G401.6 (cell line): Measurements from ENCODE around the gene FOXN3.

Source experiments
- FAIRE-seq: peaks from 2 replicates; lab custom pipeline; 2012; peaks lifted over from hg19 to GRCh38; lab: Jason Lieb, UNC

Gene FOXN3

GRCh38 chr14:89331398-89331797, 85.6 kb downstream of the FOXN3 start:
- FAIRE-seq = no peak

GRCh38 chr14:89330236-89331002, 86.6 kb downstream of the FOXN3 start:
- FAIRE-seq = no peak

- FAIRE-seq = no peak
These were observed 89.2 kb downstream of the FOXN3 start for GRCh38 chr14:89327771-89328212.

- no peak for FAIRE-seq
These were observed 91.1 kb downstream of the FOXN3 start for GRCh38 chr14:89325959-89326358.

- no peak for FAIRE-seq
These were observed 91.6 kb downstream of the FOXN3 start for GRCh38 chr14:89325299-89325883.

- no peak for FAIRE-seq
These were observed 92.3 kb downstream of the FOXN3 start for GRCh38 chr14:89324501-89325298.

- no peak for FAIRE-seq
These were observed 96.5 kb downstream of the FOXN3 start for GRCh38 chr14:89320381-89321000.

- FAIRE-seq = no peak
These were observed 97.3 kb downstream of the FOXN3 start for GRCh38 chr14:89319687-89320086.

- FAIRE-seq = no peak
These were observed 99.9 kb downstream of the FOXN3 start for GRCh38 chr14:89317051-89317691.

GRCh38 chr14:89315493-89316470, 101.3 kb downstream of the FOXN3 start:
- FAIRE-seq = no peak

- no peak for FAIRE-seq
These were observed 102.8 kb downstream of the FOXN3 start for GRCh38 chr14:89314274-89314673.

- FAIRE-seq = no peak
These were observed 104.1 kb downstream of the FOXN3 start for GRCh38 chr14:89312932-89313331.

- no peak for FAIRE-seq
These were observed 106.8 kb downstream of the FOXN3 start for GRCh38 chr14:89310211-89310610.

GRCh38 chr14:89309670-89310177, 107.3 kb downstream of the FOXN3 start:
- no peak for FAIRE-seq

- FAIRE-seq = no peak
These were observed 108.6 kb downstream of the FOXN3 start for GRCh38 chr14:89308232-89308959.

- no peak for FAIRE-seq
These were observed 109.6 kb downstream of the FOXN3 start for GRCh38 chr14:89307409-89307808.

GRCh38 chr14:89304972-89305703, 111.9 kb downstream of the FOXN3 start:
- FAIRE-seq = no peak

- no peak for FAIRE-seq
These were observed 112.5 kb downstream of the FOXN3 start for GRCh38 chr14:89304561-89304960.
